Measurements from ENCODE around the gene RPP30. TPM values are rescaled to one million over a fixed set of nuclear protein-coding genes. Genes with fewer than 3 reads are reported as not detected.
"Not testable (repeated sequence)": the region's sequence is repeated elsewhere in the genome, so short reads cannot be mapped to it uniquely, and the experiment has no call there.

The RPP30 gene
- total RNA-seq, 4 donors from 2014 or later = 16.4 to 53.6 (median 19.6) TPM

- DNase-seq = no peak
These were observed 59.4 kb downstream of the RPP30 start for GRCh38 chr10:90930971-90931871.

DNA sequence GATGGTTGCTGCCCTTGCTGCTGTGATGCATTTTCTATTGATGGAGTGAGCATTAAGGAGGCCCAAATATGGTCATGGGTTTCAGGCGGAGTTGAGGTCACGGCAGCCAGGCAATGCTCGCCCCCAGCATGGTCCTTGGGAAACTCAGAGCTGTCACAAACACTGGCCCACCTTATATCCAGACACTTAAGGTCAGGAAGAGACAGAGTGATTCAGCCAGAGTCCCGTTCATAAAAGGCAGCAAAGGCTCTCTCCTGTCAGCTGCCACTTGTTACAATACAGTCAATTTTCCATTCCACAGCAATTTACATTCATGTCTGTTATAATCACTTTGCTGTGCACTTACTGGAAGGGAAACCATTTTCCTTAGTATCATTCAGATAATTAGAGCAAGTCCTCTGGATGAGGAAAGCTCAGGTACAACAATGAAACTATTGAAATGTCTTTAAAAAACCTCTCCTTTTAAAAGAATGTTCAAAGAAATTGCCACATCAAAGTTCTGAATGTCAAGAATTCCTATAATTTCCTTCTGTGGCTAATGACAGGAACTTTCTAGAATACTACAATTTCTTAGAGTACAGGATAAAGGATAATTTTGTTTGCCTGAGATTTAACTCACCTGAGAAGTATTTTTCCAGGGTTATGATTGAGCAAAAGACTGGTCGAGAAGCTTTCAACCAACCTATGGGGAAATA is 64.0 kb downstream of the RPP30 start:
- no peak for TF ChIP-seq CTCF (IDR thresholded peaks at IDR 0.05)
- TF ChIP-seq POLR2A (IDR thresholded peaks at IDR 0.05) = no peak
- Histone ChIP-seq H3K27me3 (no peaks in the 10 kb centered on the region), H3K4me1 (no peaks in the 10 kb centered on the region), H3K27ac (no peak overlapping the region), H3K9me3 (no peaks in the 10 kb centered on the region), H3K36me3 (no peaks in the 10 kb centered on the region), H3K4me3 (no peak overlapping the region)
- DNase-seq = no peak

More at GRCh38 chr10:90930971-90931871, 59.4 kb downstream of the RPP30 start:
- Histone ChIP-seq H3K4me3 (no peak overlapping the region), H3K9me3 (no peaks in the 10 kb centered on the region), H3K27ac (peak overlapping the region in 2 of 4 donors; percentile 22 to 25), H3K4me1 (no peaks in the 10 kb centered on the region), H3K27me3 (no peaks in the 10 kb centered on the region), H3K36me3 (no peaks in the 10 kb centered on the region)
- TF ChIP-seq POLR2A (IDR thresholded peaks at IDR 0.05) (no peak), CTCF (IDR thresholded peaks at IDR 0.05) (no peak)

DNA sequence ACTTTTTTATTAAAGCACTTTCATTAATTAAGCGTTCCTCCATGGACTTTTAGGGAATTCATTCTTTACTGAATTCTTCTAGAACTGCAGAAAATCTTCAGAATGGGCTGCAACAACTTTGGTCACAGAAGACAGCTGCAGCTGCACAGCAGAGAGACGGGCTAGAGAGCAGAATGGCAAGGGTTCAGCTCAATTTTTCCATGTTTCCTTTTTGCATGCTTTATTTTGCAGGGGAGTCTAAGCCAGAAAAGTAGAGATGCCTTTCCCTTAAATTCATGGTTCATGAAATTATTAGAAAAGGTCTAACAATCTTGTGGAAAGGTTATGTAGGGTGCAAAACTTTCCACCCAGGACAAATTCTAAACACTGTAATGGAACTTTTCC is 64.5 kb downstream of the RPP30 start:
- H3K9me3 ChIP-seq = no peaks in the 10 kb centered on the region
- TF ChIP-seq POLR2A (IDR thresholded peaks at IDR 0.05) = no peak
- DNase-seq = no peak
- H3K27me3 ChIP-seq = no peaks in the 10 kb centered on the region
- H3K36me3 ChIP-seq = no peaks in the 10 kb centered on the region
- no peak overlapping the region for H3K4me3 ChIP-seq
- H3K4me1 ChIP-seq = no peaks in the 10 kb centered on the region
- H3K27ac ChIP-seq = no peak overlapping the region

DNA sequence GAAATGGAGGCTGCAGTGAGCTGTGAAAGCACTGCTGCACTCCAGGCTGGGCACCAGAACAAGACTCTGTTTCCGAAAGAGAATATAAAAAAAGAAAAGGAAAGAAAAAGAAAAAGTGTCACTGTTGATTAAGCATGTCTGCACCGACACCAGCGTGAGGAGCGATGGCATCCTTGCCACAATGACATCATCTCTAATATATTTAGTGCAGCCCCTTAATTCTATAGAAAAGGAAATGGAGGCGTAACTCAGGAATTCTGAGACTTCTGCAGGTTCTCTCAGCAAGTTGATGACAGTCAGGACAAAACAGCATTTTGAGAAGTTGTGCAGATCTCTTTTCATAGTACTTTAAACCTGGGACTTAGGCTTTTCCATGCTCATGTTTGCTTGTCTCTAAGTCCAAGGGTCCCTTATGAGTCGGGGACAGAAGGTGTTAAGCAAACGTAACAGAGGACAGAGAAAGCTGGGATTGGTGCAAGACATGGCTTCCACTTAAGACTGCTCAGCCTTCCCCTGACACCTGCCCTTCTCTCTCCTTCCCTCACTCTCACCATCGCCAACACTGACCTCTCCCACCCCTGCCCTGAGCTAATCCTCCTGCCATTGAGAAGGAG is 66.0 kb downstream of the RPP30 start:
- H3K27ac ChIP-seq = no peak overlapping the region
- no peaks in the 10 kb centered on the region for H3K36me3 ChIP-seq
- no peak overlapping the region for H3K4me3 ChIP-seq
- H3K9me3 ChIP-seq = no peaks in the 10 kb centered on the region
- no peaks in the 10 kb centered on the region for H3K4me1 ChIP-seq
- H3K27me3 ChIP-seq = no peaks in the 10 kb centered on the region
- no peak for DNase-seq
- TF ChIP-seq POLR2A (IDR thresholded peaks at IDR 0.05) (no peak), CTCF (IDR thresholded peaks at IDR 0.05) (no peak)

DNA sequence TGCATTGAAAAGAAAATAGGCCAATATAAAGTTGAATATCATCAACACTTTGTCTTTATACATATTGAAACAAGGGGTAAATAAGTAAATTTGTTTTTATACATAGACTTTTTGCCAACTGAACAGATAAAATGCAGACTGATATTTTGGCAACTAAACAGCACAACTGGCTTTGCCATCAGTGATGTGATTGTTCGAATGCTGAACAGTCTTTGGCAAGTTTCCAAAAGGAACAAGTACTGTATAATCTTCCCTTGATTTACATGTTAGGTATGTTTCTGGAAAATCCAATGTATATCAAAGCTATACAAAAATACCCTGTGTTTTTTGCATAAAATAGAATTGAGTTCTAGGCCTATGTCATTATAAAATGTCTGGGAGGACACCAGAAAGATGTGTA is 67.3 kb downstream of the RPP30 start:
- no peak for TF ChIP-seq POLR2A (IDR thresholded peaks at IDR 0.05)
- TF ChIP-seq CTCF (IDR thresholded peaks at IDR 0.05) = no peak
- Histone ChIP-seq H3K36me3 (no peaks in the 10 kb centered on the region), H3K4me1 (no peaks in the 10 kb centered on the region), H3K4me3 (no peak overlapping the region), H3K9me3 (no peaks in the 10 kb centered on the region), H3K27ac (no peak overlapping the region), H3K27me3 (no peaks in the 10 kb centered on the region)
- DNase-seq = no peak

DNA sequence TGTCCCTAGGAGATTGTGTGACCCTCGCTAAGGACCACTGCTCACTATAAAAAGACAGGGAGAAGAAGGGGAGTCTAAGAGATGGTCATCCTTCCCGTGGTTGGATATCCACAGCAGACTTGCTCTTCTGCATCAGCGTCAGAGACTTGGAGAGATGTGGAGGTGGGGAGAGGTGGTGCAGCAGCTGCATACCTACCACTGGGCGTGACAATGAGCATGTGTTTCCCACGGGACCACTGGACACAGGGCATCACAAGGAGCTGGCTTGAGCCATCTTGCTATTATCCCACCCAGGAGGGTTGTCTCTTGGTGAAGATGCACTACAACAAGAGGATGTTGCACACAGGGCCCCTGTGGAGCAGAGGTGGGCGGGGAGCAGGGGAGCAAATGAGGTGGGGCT is 67.9 kb downstream of the RPP30 start:
- H3K27ac ChIP-seq = no peak overlapping the region
- H3K36me3 ChIP-seq = no peaks in the 10 kb centered on the region
- TF ChIP-seq POLR2A (IDR thresholded peaks at IDR 0.05) (no peak), CTCF (IDR thresholded peaks at IDR 0.05) (no peak)
- H3K4me1 ChIP-seq = no peaks in the 10 kb centered on the region
- H3K9me3 ChIP-seq = no peaks in the 10 kb centered on the region
- H3K27me3 ChIP-seq = no peaks in the 10 kb centered on the region
- DNase-seq = no peak
- no peak overlapping the region for H3K4me3 ChIP-seq

DNA sequence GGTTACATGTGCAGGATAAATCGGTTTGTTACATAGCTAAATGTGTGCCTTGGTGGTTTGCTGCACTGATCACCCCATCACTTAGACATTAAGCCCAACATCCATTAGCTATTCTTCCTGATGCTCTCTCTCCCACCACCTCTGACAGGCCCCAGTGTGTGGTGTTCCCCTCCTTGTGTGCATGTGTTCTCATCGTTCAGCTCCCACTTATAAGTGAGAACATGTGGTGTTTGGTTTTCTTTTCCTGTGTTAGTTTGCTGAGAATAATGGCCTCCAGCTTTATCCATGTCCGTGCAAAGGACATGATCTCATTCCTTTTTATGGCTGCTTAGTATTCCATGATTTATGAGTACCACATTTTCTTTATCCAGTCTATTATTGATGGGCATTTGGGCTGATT is 71.2 kb downstream of the RPP30 start:
- H3K36me3 ChIP-seq, DNase-seq: not testable (repeated sequence)

More for the DNA sequence above, 71.2 kb downstream of the RPP30 start:
- not testable (repeated sequence) for H3K9me3 ChIP-seq, H3K4me3 ChIP-seq, H3K4me1 ChIP-seq, H3K27me3 ChIP-seq, H3K27ac ChIP-seq

Data from Peyer's patch (tissue), 4 donors.